ENCODE data around the gene OSBPL10.

The OSBPL10 gene

GRCh38 chr3:31732548-31732947 lies 248.5 kb downstream of the OSBPL10 start:
- no peak for DNase-seq

- DNase-seq, result no peak
Measured at GRCh38 chr3:31729573-31729972, 251.5 kb downstream of the OSBPL10 start.

DNA sequence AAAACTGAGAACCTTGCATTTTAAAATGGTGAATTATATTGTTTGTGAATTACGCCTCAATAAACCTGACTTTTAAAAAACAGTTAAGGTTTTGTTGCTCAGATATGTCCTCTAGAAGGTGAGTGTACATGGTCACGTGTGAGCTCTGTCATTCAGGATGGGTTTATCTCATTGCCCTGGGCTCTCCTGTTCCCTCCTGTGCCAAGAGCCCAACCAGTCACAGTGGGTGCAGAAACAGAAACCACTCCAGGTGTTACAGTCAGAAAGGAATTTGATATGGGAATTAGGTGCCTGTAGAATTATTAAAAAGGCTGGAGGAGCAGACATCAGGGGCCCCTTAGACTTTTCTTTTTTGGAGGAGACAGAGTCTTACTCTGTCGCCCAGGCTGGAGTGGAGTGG lies 252.0 kb downstream of the OSBPL10 start:
- no peak for DNase-seq

GRCh38 chr3:31728403-31728802 lies 252.7 kb downstream of the OSBPL10 start:
- DNase-seq, result no peak

GRCh38 chr3:31725976-31726375 lies 255.1 kb downstream of the OSBPL10 start:
- DNase-seq, result no peak

- no peak for DNase-seq
Measured at GRCh38 chr3:31725568-31725967, 255.5 kb downstream of the OSBPL10 start.

GRCh38 chr3:31724651-31725050 lies 256.4 kb downstream of the OSBPL10 start:
- no peak for DNase-seq

DNA sequence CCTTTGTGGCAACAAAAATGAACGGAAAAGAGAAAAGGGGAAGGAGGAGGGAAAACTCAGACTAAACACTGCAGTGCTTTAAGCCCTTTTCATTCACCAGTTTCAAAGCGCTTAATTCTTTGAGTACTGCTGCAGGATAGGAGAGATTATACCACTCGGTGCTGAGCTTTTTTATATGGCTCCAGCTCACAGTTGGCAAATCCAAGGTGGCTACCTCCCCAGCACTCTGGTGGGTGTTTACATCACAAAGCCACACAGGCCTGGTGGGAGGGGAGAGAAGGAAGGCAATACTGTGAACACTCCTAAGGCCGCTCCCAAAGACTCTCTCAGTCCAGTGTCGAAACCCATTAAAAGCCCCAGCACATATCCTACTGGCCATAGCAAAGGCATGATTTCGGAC lies 256.9 kb downstream of the OSBPL10 start:
- no peak for DNase-seq

DNA sequence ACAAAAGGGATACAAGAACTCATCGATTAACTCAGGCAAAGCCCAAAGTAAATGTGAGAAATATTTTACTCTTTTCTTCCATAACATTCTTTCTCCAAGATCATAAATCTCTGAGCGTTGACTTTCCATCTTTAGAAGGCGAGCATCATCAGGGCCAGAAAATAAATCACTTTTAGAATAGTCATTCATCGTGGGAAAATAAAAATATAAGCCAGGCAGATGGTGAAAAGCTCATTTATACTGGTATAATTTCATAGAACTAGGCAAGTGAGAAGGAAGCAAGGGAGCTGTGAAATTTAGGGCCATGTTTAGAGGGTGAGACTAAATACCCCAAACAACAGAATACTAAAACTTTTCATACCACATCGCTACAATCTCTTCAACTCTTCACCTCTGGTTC lies 257.4 kb downstream of the OSBPL10 start:
- no peak for DNase-seq

DNA sequence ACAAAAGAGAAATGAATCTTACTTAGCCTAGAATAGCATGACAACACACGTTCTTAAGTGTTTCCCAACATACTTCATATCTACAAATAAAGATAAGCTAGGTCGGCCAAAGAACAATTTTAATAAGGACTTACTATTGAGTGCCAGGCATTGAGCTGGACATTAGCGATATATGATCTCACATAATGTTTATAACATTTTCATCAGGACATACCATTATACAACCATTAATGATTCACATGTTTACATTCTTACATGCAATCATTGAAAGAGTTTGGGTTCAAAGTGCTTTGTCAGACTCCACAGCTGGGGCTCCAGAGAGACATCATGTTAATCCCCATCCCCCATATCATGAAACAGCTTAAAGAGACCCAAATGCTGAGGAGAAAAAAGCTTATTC lies 259.4 kb downstream of the OSBPL10 start:
- no peak for DNase-seq

DNA sequence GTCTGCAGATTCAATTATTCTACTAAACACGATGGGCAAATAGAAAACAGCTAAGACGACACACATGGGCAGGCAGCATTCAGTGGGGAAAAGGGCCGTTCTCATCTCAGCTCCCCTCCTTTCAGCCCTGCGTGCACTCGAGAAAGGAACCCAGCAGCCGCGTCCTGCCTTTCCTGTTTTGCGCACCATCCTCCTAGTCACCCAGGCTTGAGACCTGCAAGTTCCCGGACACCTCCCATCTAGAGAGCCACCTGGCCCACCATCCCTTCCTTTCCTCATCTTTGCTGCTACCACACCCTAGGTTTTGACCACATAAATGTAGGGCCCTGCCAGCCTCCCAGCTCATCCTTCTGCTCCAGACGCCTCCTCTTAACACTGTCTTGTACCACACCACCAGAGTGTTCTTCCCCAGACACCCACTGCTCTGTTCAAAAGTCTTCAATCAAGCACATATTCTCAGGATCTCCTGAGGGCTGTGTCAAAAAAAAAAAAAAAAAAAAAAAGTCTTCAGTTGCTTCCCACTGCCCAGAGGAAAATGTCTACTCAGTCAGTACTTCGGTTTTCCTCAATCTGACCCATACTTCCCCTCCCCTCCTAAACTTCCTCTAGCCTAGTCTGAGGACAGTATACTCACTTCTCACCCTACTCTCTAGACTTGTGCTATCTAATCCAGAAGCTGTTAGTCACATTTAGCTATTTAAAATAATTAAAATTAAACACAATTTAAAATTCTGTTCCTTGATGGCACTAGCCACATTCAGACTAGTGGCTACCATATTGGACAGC lies 266.4 kb downstream of the OSBPL10 start:
- no peak for DNase-seq

DNA sequence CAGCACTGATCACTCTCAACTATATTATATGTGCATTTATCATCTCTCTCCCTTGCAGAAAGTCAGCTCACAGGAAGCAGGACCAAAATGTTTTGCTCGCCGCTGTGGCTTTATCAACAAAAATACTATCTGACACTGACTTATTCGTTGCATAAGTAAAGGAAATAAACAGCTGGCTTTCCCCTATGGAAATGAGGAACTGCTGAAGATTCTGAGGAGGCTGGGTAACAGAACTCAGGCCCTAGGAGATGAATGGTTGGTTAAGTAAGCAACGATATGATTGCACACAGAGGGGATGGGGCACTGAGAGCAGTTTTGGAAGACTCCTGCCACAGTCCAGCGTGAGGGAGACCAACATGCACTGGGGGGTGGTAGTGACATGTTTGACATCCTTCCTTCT lies 267.2 kb downstream of the OSBPL10 start:
- DNase-seq, result no peak

GRCh38 chr3:31710123-31710803 lies 270.8 kb downstream of the OSBPL10 start:
- no peak for DNase-seq

DNA sequence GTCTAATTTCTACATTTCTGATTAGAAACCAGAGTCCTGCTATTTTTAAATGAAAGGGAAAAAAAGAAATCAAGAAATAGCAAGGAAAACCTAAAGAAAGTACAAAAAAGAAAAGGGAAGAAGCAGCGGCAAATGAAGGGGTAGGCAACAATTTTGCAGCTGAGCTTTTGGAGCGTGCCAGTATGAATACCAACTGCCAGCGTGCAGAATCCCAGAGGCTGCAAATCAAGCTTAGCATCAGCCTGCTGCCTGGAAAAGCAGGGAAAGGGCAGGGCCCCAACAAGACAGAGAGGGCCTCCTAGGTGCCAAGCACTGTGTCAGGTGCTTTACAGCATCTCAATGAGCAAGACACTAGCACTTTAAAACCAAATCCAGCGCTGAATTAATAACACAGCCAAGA lies 271.5 kb downstream of the OSBPL10 start:
- DNase-seq, result no peak

GRCh38 chr3:31709005-31709404 lies 272.1 kb downstream of the OSBPL10 start:
- DNase-seq, result no peak

- DNase-seq, result no peak
Measured at GRCh38 chr3:31707286-31707685, 273.8 kb downstream of the OSBPL10 start.

DNA sequence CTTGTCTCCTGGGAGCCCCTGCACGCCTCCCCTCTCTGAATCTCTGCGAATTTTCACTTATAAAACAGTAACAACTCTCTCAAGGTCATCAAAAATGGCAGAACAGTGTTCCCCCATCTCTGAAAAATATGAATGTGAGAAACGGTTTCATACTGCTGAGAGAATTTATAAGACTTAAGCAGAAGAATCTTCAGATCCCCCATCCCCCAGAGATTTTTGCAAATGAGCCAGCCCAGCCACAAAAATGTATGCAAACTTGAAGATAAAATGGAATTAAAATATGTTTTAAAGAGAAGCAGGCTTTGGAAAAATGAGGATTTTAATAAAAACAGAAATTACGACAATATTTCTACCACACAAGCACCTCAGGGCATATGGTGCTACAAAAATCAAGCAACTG lies 275.3 kb downstream of the OSBPL10 start:
- no peak for DNase-seq

GRCh38 chr3:31704591-31705179 lies 276.4 kb downstream of the OSBPL10 start:
- DNase-seq, result no peak

DNA sequence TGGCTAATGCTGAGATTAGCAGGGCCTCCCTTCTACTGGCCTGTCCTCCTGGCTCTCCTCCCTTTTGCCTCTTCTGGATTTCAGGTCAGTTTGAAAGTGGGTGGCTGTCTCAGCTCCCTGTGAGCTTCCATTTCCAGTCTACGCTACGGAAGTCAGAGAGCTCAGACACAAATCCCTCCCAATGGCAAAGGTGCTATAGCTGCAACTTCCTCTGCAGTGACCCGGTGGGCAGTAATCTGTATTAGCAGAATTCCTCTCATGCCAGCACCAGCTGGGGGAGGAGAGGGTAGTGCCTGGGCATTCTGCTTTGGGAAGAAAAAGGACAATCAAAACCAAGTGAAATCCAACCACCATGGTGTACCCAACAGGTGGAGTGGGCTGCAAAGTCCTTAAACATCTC lies 276.9 kb downstream of the OSBPL10 start:
- DNase-seq, result no peak

GRCh38 chr3:31701286-31701685 lies 279.8 kb downstream of the OSBPL10 start:
- no peak for DNase-seq

- DNase-seq, result no peak
Measured at GRCh38 chr3:31699309-31699953, 281.6 kb downstream of the OSBPL10 start.

GRCh38 chr3:31696815-31697548 lies 284.1 kb downstream of the OSBPL10 start:
- DNase-seq, result no peak

GRCh38 chr3:31696009-31696297 lies 285.1 kb downstream of the OSBPL10 start:
- no peak for DNase-seq

All from activated T-cell treated with anti-CD3 and anti-CD28 coated beads for 4 hours (primary cell).